A549 (cell line): ENCODE results near the gene SIK3.

Experiments used
- CTCF ChIP-seq: fragments of >200 bp; sonication (Bioruptor Twin); formaldehyde crosslinking; IDR thresholded peaks from 3 replicates; pipeline ENCODE4 v1.5.1; 2016
- EP300 ChIP-seq, 2 experiments: fragments of >200 bp; sonication (Bioruptor Twin); formaldehyde crosslinking; IDR thresholded peaks; 2 replicates in 1 of 2; 3 replicates in 1 of 2; pipeline ENCODE4 v1.6.1; 2016 to 2017
- GATA3 ChIP-seq: IDR thresholded peaks from 2 replicates; pipeline ENCODE4 v1.6.1; 2012; ENCODE audit warnings: borderline replicate concordance
- REST ChIP-seq: fragments of 200-600 bp; sonication (generic); IDR thresholded peaks from 2 replicates; pipeline ENCODE4 v1.6.1; 2016; ENCODE audit warnings: antibody characterized with exemption, mild to moderate bottlenecking, moderate library complexity

- TF ChIP-seq REST (no peak), CTCF (no peak), GATA3 (no peak), EP300 (IDR thresholded peaks at IDR 0.05) (no peak)
Observed at GRCh38 chr11:116976941-116977570, 121.2 kb downstream of the SIK3 start.
